Breast epithelium (tissue), 4 donors: Measurements from ENCODE around the gene CATSPER1. TPM values are rescaled to one million over a fixed set of nuclear protein-coding genes. Genes with fewer than 3 reads are reported as not detected.

Source experiments
- DNase-seq, 2 donors: peaks; one replicate each; pipeline ENCODE4 v3.0.0-alpha.2; 2019; ENCODE audit warnings: low spot score in 2 of 2
- H3K27ac ChIP-seq, 2 donors: fragments of 200-600 bp; sonication (generic) in 1 of 2; one replicate each; pipeline ENCODE4 v1.5.1; 2016 to 2019; ENCODE audit warnings: mild to moderate bottlenecking in 1 of 2
- H3K27me3 ChIP-seq, 2 donors: fragments of 200-600 bp; sonication (generic) in 1 of 2; one replicate each; pipeline versions ENCODE4 v1.5.1 to v1.6.0; 2017 to 2019; ENCODE audit warnings: control low read depth in 1 of 2, mild to moderate bottlenecking in 1 of 2
- H3K36me3 ChIP-seq: fragments of 200-600 bp; one replicate; pipeline ENCODE4 v1.5.1; 2019
- H3K4me1 ChIP-seq, 2 donors: fragments of 200-600 bp; sonication (generic); one replicate each; pipeline ENCODE4 v1.5.1; 2016 to 2019; ENCODE audit warnings: control low read depth in 1 of 2
- H3K4me3 ChIP-seq, 3 donors: fragments of 200-600 bp; sonication (generic); 1 replicate in 2 of 3; 2 replicates in 1 of 3; pipeline ENCODE4 v1.5.1; 2016 to 2019; ENCODE audit warnings: mild to moderate bottlenecking in 3 of 3, moderate library complexity in 2 of 3
- H3K9me3 ChIP-seq, 2 donors: fragments of 200-600 bp; sonication (generic) in 1 of 2; one replicate each; pipeline ENCODE4 v1.5.1; 2016 to 2019; ENCODE audit warnings: control low read depth in 1 of 2
- CTCF ChIP-seq, 3 donors: fragments of 450-650 bp; IDR thresholded peaks; one replicate each; pipeline ENCODE4 v1.5.1; 2016 to 2017; ENCODE audit warnings: antibody characterized with exemption in 3 of 3, mild to moderate bottlenecking in 3 of 3, moderate library complexity in 3 of 3
- POLR2A ChIP-seq: fragments of 450-650 bp; IDR thresholded peaks from one replicate; pipeline ENCODE4 v1.6.1; 2016; ENCODE audit warnings: antibody characterized with exemption, mild to moderate bottlenecking, moderate library complexity
- POLR2AphosphoS5 ChIP-seq, 3 donors: sonication (generic); formaldehyde crosslinking; IDR thresholded peaks; one replicate each; pipeline ENCODE4 v1.6.1; 2017; ENCODE audit warnings: antibody characterized with exemption in 3 of 3
- intact Hi-C: fragments of 100-400 bp; cut with DNase I; formaldehyde crosslinking; loops from one replicate; pipeline ENCODE4 v1.15.1; 2023; ENCODE audit warnings: low total_unique reads
- total RNA-seq, 3 donors: library from RNA; depleted of rRNA; stranded (reverse); fragments of >200 nt; gene quantifications; one replicate each; pipeline ENCODE4 v1.1.0, GENCODE V29; 2016

Gene CATSPER1
- total RNA-seq, 3 donors from 2014 or later: 0.32 to 1.3 TPM; not detected in 1

GRCh38 chr11:66048547-66049323 is 22.5 kb upstream of the CATSPER1 start, which contains the start of gene GAL3ST3:
TSS of gene GAL3ST3 (minus strand) at chr11:66049161. CDS start at chr11:66045415, 3,746 bp downstream.
- Histone ChIP-seq H3K4me1 (peaks cover 5 to 16% of the 10 kb centered on the region in 2 donors), H3K27ac (no peak within 1 kb of the TSS), H3K4me3 (peak within 1 kb of the TSS in 2 of 3 donors; percentile 32 to 35), H3K27me3 (peaks cover 0 to 13% of the 10 kb centered on the region in 2 donors), H3K9me3 (no peaks in the 10 kb centered on the region), H3K36me3 (no peaks in the 10 kb centered on the region)
- no peak for DNase-seq
- intact Hi-C loops: no loop called here
- TF ChIP-seq CTCF (IDR thresholded peaks at IDR 0.05): no peak
- TF ChIP-seq POLR2A: no peak
- TF ChIP-seq POLR2AphosphoS5 (IDR thresholded peaks at IDR 0.05): no peak

- DNase-seq: no peak
Observed at GRCh38 chr11:66047541-66048365, 21.5 kb upstream of the CATSPER1 start.

GRCh38 chr11:66046901-66047300 is 20.6 kb upstream of the CATSPER1 start:
- H3K27ac ChIP-seq: no peak overlapping the region

More at GRCh38 chr11:66047541-66048365, 21.5 kb upstream of the CATSPER1 start:
- intact Hi-C loops: no loop called here
- no peak overlapping the region for H3K4me3 ChIP-seq
- TF ChIP-seq POLR2A (no peak), POLR2AphosphoS5 (IDR thresholded peaks at IDR 0.05) (no peak), CTCF (IDR thresholded peaks at IDR 0.05) (no peak)
- H3K4me1 ChIP-seq: peaks cover 0 to 6% of the 10 kb centered on the region in 2 donors
- H3K9me3 ChIP-seq: no peaks in the 10 kb centered on the region
- H3K27ac ChIP-seq: no peak overlapping the region
- H3K36me3 ChIP-seq: no peaks in the 10 kb centered on the region
- H3K27me3 ChIP-seq: peaks cover 0 to 13% of the 10 kb centered on the region in 2 donors

GRCh38 chr11:66045177-66045639 is 18.9 kb upstream of the CATSPER1 start:
- Histone ChIP-seq H3K4me3 (no peak overlapping the region), H3K27me3 (peaks cover 0 to 13% of the 10 kb centered on the region in 2 donors), H3K4me1 (no peaks in the 10 kb centered on the region), H3K9me3 (no peaks in the 10 kb centered on the region), H3K27ac (no peak overlapping the region), H3K36me3 (no peaks in the 10 kb centered on the region)
- peak; percentile 50 to 69 for DNase-seq
- intact Hi-C loops: no loop called here
- TF ChIP-seq POLR2AphosphoS5 (IDR thresholded peaks at IDR 0.05): no peak
- peak; percentile 76 to 84 (median 76) for TF ChIP-seq CTCF (IDR thresholded peaks at IDR 0.05)
- no peak for TF ChIP-seq POLR2A

More at GRCh38 chr11:66046901-66047300, 20.6 kb upstream of the CATSPER1 start:
- Histone ChIP-seq H3K36me3 (no peaks in the 10 kb centered on the region), H3K4me3 (no peak overlapping the region), H3K4me1 (peaks cover 0 to 6% of the 10 kb centered on the region in 2 donors), H3K27me3 (peaks cover 0 to 13% of the 10 kb centered on the region in 2 donors), H3K9me3 (no peaks in the 10 kb centered on the region)
- intact Hi-C loops: no loop called here
- no peak for TF ChIP-seq POLR2A
- no peak for TF ChIP-seq POLR2AphosphoS5 (IDR thresholded peaks at IDR 0.05)
- no peak for DNase-seq

- intact Hi-C loops: no loop called here
- Histone ChIP-seq H3K27me3 (peaks cover 0 to 13% of the 10 kb centered on the region in 2 donors), H3K27ac (no peak overlapping the region), H3K9me3 (no peaks in the 10 kb centered on the region), H3K4me1 (no peaks in the 10 kb centered on the region), H3K4me3 (no peak overlapping the region), H3K36me3 (no peaks in the 10 kb centered on the region)
- DNase-seq: no peak
- TF ChIP-seq POLR2AphosphoS5 (IDR thresholded peaks at IDR 0.05) (no peak), CTCF (IDR thresholded peaks at IDR 0.05) (no peak), POLR2A (no peak)
Observed at GRCh38 chr11:66044757-66045156, 18.5 kb upstream of the CATSPER1 start.
